HEK293 (cell line): ENCODE measurements around the gene LONP2.
A peak's percentile ranks its signal among the peaks of the same experiment; 100 is the strongest.

Experiments
- CTCF ChIA-PET: fragments of 350-600 bp; formaldehyde crosslinking; extraction: SDS; loops from one replicate; lab custom pipeline; 2021; ENCODE audit warnings: antibody characterized with exemption; lab: Yijun Ruan, JAX
- POLR2A ChIA-PET: fragments of 300-600 bp; formaldehyde crosslinking; extraction: SDS; loops from one replicate; lab custom pipeline; 2020; ENCODE audit warnings: antibody characterized with exemption, inconsistent platforms; lab: Yijun Ruan, JAX
- H3K27ac ChIP-seq: fragments of 200-500 bp; sonication (Bioruptor generic); 2 replicates; pipeline ENCODE4 v1.5.1; 2014; ENCODE audit warnings: low read depth, low read length, control low read depth, inconsistent platforms; ENCODE audit errors: extremely low read depth
- H3K36me3 ChIP-seq, 2 experiments: fragments of 200-500 bp in 1 of 2; sonication (Bioruptor generic) in 1 of 2; 1 replicate in 1 of 2; 2 replicates in 1 of 2; pipeline ENCODE4 v1.5.1; 2014 to 2017; ENCODE audit warnings: inconsistent platforms in 2 of 2, low read length in 2 of 2; ENCODE audit not compliant: control insufficient read depth in 2 of 2, insufficient read depth in 1 of 2
- H3K4me1 ChIP-seq: fragments of 200-500 bp; sonication (Bioruptor generic); 2 replicates; pipeline ENCODE4 v1.5.1; 2014; ENCODE audit warnings: mild to moderate bottlenecking, low read length, inconsistent platforms; ENCODE audit not compliant: control insufficient read depth, insufficient read depth
- H3K4me3 ChIP-seq: 2 replicates; pipeline ENCODE4 v1.5.1; 2011; ENCODE audit warnings: low read depth, mild to moderate bottlenecking, control low read depth, low read length, moderate library complexity
- H3K9me3 ChIP-seq: fragments of 200-500 bp; sonication (Bioruptor generic); 2 replicates; pipeline ENCODE4 v1.5.1; 2014; ENCODE audit warnings: low read depth, low read length, inconsistent platforms; ENCODE audit not compliant: control insufficient read depth, insufficient read depth
- GFI1B ChIP-seq: fragments of 450-650 bp; formaldehyde crosslinking; IDR thresholded peaks from 2 replicates; pipeline ENCODE4 v1.5.1; 2016; ENCODE audit warnings: missing biosample characterization, missing genetic modification characterization
- GLIS1 ChIP-seq: fragments of 450-650 bp; formaldehyde crosslinking; IDR thresholded peaks from 2 replicates; pipeline ENCODE4 v1.5.1; 2016; ENCODE audit warnings: missing biosample characterization, missing genetic modification characterization
- KLF8 ChIP-seq: fragments of 450-650 bp; formaldehyde crosslinking; IDR thresholded peaks from 2 replicates; pipeline ENCODE4 v1.5.1; 2016; ENCODE audit warnings: missing biosample characterization, missing genetic modification characterization
- SETDB1 ChIP-seq: IDR thresholded peaks from one replicate; pipeline ENCODE4 v1.6.1; 2017; ENCODE audit warnings: mild to moderate bottlenecking, low read length, moderate library complexity, mixed read lengths; ENCODE audit not compliant: insufficient read length
- TCF7L2 ChIP-seq: IDR thresholded peaks from 2 replicates; pipeline ENCODE4 v1.6.1; 2011; ENCODE audit warnings: low read depth, mild to moderate bottlenecking, inconsistent platforms, low read length, moderate library complexity, borderline replicate concordance
- ZNF138 ChIP-seq: fragments of 450-650 bp; formaldehyde crosslinking; IDR thresholded peaks from 2 replicates; pipeline ENCODE4 v1.5.1; 2016; ENCODE audit warnings: missing biosample characterization, missing genetic modification characterization, borderline replicate concordance
- ZNF16 ChIP-seq: fragments of 450-650 bp; formaldehyde crosslinking; IDR thresholded peaks from 2 replicates; pipeline ENCODE4 v1.5.1; 2016; ENCODE audit warnings: low read depth, missing biosample characterization, missing genetic modification characterization
- ZNF202 ChIP-seq: fragments of 450-650 bp; formaldehyde crosslinking; IDR thresholded peaks from 2 replicates; pipeline ENCODE4 v1.5.1; 2016; ENCODE audit warnings: missing biosample characterization, missing genetic modification characterization, borderline replicate concordance
- ZNF23 ChIP-seq: fragments of 450-650 bp; formaldehyde crosslinking; IDR thresholded peaks from 2 replicates; pipeline ENCODE4 v1.5.1; 2016; ENCODE audit warnings: missing biosample characterization, missing genetic modification characterization, borderline replicate concordance
- ZNF274 ChIP-seq, 2 experiments: fragments of 200-500 bp in 1 of 2; fragments of 450-650 bp in 1 of 2; sonication (Bioruptor generic) in 1 of 2; formaldehyde crosslinking in 1 of 2; IDR thresholded peaks; 2 replicates each; pipeline versions ENCODE4 v1.5.1 to v1.6.1; 2014 to 2016; ENCODE audit warnings: borderline replicate concordance in 1 of 2, inconsistent platforms in 1 of 2, low read length in 1 of 2, missing biosample characterization in 1 of 2, missing genetic modification characterization in 1 of 2
- ZNF292 ChIP-seq: fragments of 450-650 bp; formaldehyde crosslinking; IDR thresholded peaks from 2 replicates; pipeline ENCODE4 v1.5.1; 2016; ENCODE audit warnings: low read depth, missing biosample characterization, missing genetic modification characterization, borderline replicate concordance
- ZNF335 ChIP-seq: fragments of 450-650 bp; formaldehyde crosslinking; conservative IDR thresholded peaks from 2 replicates; pipeline ENCODE4 v1.5.1; 2016; ENCODE audit warnings: missing biosample characterization, missing genetic modification characterization
- ZNF391 ChIP-seq: fragments of 450-650 bp; formaldehyde crosslinking; IDR thresholded peaks from 2 replicates; pipeline ENCODE4 v1.5.1; 2016; ENCODE audit warnings: low read depth, missing biosample characterization, missing genetic modification characterization, borderline replicate concordance
- ZNF560 ChIP-seq: fragments of 450-650 bp; formaldehyde crosslinking; IDR thresholded peaks from 2 replicates; pipeline ENCODE4 v1.5.1; 2017; ENCODE audit warnings: missing biosample characterization, missing genetic modification characterization, borderline replicate concordance
- ZNF596 ChIP-seq: fragments of 450-650 bp; IDR thresholded peaks from 2 replicates; pipeline ENCODE4 v1.5.0; 2018; ENCODE audit warnings: missing biosample characterization, mild to moderate bottlenecking, missing genetic modification characterization, moderate library complexity
- ZNF621 ChIP-seq: fragments of 450-650 bp; formaldehyde crosslinking; IDR thresholded peaks from 2 replicates; pipeline ENCODE4 v1.5.1; 2017; ENCODE audit warnings: missing biosample characterization, missing genetic modification characterization
- ZNF660 ChIP-seq: fragments of 450-650 bp; IDR thresholded peaks from 2 replicates; pipeline ENCODE4 v1.5.1; 2018; ENCODE audit warnings: missing biosample characterization, mild to moderate bottlenecking, missing genetic modification characterization
- ZNF677 ChIP-seq: fragments of 450-650 bp; IDR thresholded peaks from 2 replicates; pipeline ENCODE4 v1.5.0; 2018; ENCODE audit warnings: missing biosample characterization, mild to moderate bottlenecking, missing genetic modification characterization, moderate library complexity
- ZNF701 ChIP-seq: fragments of 450-650 bp; formaldehyde crosslinking; IDR thresholded peaks from 2 replicates; pipeline ENCODE4 v1.5.1; 2016; ENCODE audit warnings: missing biosample characterization, missing genetic modification characterization
- ZNF776 ChIP-seq: fragments of 450-650 bp; formaldehyde crosslinking; IDR thresholded peaks from 2 replicates; pipeline ENCODE4 v1.5.0; 2017; ENCODE audit warnings: missing biosample characterization, missing genetic modification characterization, borderline replicate concordance
- ZNF830 ChIP-seq: fragments of 450-650 bp; IDR thresholded peaks from 2 replicates; pipeline ENCODE4 v1.5.0; 2018; ENCODE audit warnings: missing biosample characterization, missing genetic modification characterization, low read depth, mild to moderate bottlenecking, moderate library complexity
- ZNF837 ChIP-seq: fragments of 450-650 bp; formaldehyde crosslinking; IDR thresholded peaks from 2 replicates; pipeline ENCODE4 v1.5.1; 2016; ENCODE audit warnings: missing biosample characterization, missing genetic modification characterization
- TF ChIP-seq, protein P1 (sequence below): fragments of 450-650 bp; IDR thresholded peaks from 2 replicates; pipeline ENCODE4 v1.5.1; 2018; ENCODE audit warnings: missing biosample characterization, mild to moderate bottlenecking, missing genetic modification characterization
- TF ChIP-seq, protein P2 (sequence below): fragments of 450-650 bp; formaldehyde crosslinking; IDR thresholded peaks from 2 replicates; pipeline ENCODE4 v1.5.1; 2016; ENCODE audit warnings: missing biosample characterization, missing genetic modification characterization, low read depth
- TF ChIP-seq, protein P3 (sequence below): fragments of 450-650 bp; formaldehyde crosslinking; conservative IDR thresholded peaks from 2 replicates; pipeline ENCODE4 v1.5.1; 2016; ENCODE audit warnings: low read depth, missing biosample characterization, missing genetic modification characterization

The LONP2 gene

GRCh38 chr16:48194828-48195556, 49.1 kb upstream of the LONP2 start (continued):
- TF ChIP-seq, protein P1, sequence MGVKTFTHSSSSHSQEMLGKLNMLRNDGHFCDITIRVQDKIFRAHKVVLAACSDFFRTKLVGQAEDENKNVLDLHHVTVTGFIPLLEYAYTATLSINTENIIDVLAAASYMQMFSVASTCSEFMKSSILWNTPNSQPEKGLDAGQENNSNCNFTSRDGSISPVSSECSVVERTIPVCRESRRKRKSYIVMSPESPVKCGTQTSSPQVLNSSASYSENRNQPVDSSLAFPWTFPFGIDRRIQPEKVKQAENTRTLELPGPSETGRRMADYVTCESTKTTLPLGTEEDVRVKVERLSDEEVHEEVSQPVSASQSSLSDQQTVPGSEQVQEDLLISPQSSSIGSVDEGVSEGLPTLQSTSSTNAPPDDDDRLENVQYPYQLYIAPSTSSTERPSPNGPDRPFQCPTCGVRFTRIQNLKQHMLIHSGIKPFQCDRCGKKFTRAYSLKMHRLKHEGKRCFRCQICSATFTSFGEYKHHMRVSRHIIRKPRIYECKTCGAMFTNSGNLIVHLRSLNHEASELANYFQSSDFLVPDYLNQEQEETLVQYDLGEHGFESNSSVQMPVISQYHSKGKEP (tag by site-specific recombination): peak; percentile 93
- TF ChIP-seq ZNF16: no peak

DNA sequence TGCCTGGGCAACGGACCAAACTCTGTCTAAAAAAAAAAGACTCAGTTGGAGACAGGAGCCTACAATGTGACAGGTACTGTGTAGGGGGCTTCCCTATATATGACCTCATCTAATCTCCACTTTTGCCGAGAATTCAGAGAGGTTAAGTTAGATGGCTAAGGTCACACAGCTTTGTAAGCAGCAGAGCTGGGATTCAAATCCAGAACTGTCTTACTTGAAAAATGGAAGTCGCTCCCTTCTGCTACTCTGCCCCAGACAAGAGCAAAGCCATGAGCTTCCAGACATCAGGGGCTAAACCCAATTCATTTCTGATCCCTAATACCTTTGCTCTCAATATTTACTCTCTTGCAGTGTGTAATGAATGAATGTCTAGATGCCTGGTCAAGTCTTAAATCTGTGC, 46.8 kb upstream of the LONP2 start:
- Histone ChIP-seq H3K9me3 (no peaks in the 10 kb centered on the region), H3K4me1 (peaks cover 3% of the 10 kb centered on the region; the same call in 1 of the 2 replicates), H3K27ac (no peak overlapping the region), H3K36me3 (no peaks in the 10 kb centered on the region), H3K4me3 (no peak overlapping the region)
- POLR2A ChIA-PET: no interaction called here
- CTCF ChIA-PET: no interaction called here
- TF ChIP-seq ZNF274 (IDR thresholded peaks at IDR 0.05; ENCODE audit: low read length) (no peak), ZNF274 (tag by site-specific recombination; IDR thresholded peaks at IDR 0.05; ENCODE audit: borderline replicate concordance) (no peak), TCF7L2 (no peak), ZNF335 (tag by site-specific recombination) (no peak), SETDB1 (no peak), KLF8 (tag by site-specific recombination) (no peak), ZNF202 (no peak), ZNF677 (tag by site-specific recombination) (no peak), ZNF701 (tag by site-specific recombination) (no peak), GFI1B (tag by site-specific recombination) (no peak), ZNF660 (tag by site-specific recombination) (no peak), ZNF837 (tag by site-specific recombination) (no peak), ZNF621 (tag by site-specific recombination) (no peak), ZNF560 (tag by site-specific recombination) (no peak), ZNF23 (tag by site-specific recombination) (no peak), ZNF830 (tag by site-specific recombination) (no peak)
- TF ChIP-seq, protein P2, sequence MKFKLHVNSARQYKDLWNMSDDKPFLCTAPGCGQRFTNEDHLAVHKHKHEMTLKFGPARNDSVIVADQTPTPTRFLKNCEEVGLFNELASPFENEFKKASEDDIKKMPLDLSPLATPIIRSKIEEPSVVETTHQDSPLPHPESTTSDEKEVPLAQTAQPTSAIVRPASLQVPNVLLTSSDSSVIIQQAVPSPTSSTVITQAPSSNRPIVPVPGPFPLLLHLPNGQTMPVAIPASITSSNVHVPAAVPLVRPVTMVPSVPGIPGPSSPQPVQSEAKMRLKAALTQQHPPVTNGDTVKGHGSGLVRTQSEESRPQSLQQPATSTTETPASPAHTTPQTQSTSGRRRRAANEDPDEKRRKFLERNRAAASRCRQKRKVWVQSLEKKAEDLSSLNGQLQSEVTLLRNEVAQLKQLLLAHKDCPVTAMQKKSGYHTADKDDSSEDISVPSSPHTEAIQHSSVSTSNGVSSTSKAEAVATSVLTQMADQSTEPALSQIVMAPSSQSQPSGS (tag by site-specific recombination): no peak

DNA sequence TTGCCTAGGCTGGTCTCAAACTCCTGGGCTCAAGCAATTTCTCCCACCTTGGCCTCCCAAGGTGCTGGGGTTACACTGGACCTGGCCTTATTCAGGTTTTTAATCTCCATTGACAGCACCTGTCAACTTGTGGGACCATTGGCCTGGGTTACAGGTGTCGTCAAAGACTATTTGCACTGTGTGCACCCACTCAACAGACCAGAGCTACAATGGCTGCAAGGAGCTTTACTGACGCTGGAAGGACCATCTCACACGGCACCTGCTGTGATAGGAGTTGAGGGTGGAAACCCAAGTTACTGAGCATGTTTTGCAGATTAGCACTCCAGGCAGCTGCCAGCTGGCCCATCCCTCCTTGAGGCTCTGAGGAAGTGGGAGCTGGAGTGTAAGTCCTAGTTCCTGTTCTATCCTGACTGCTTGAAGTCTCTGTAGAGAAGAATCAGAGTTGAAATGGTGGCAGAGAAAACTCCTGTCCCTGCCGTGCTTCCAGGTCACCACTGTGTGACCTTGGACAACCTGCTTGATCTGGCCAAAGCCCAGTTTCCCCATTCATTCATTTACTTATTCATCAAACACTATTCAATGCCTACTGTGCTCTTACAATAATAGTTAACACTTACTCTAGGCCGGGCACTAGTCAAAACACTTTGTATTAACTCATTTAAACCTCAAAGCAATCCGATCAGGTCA, 42.4 kb upstream of the LONP2 start:
- Histone ChIP-seq H3K9me3 (no peaks in the 10 kb centered on the region), H3K4me3 (no peak overlapping the region), H3K36me3 (no peaks in the 10 kb centered on the region), H3K4me1 (no peaks in the 10 kb centered on the region), H3K27ac (no peak overlapping the region)
- ChIA-PET CTCF (no interaction called here), POLR2A (no interaction called here)
- TF ChIP-seq GLIS1 (tag by site-specific recombination): no peak
- TF ChIP-seq ZNF776: no peak
- no peak for TF ChIP-seq ZNF292
- no peak for TF ChIP-seq ZNF596 (tag by site-specific recombination)
- TF ChIP-seq ZNF138 (tag by site-specific recombination): no peak
- TF ChIP-seq, protein P3, sequence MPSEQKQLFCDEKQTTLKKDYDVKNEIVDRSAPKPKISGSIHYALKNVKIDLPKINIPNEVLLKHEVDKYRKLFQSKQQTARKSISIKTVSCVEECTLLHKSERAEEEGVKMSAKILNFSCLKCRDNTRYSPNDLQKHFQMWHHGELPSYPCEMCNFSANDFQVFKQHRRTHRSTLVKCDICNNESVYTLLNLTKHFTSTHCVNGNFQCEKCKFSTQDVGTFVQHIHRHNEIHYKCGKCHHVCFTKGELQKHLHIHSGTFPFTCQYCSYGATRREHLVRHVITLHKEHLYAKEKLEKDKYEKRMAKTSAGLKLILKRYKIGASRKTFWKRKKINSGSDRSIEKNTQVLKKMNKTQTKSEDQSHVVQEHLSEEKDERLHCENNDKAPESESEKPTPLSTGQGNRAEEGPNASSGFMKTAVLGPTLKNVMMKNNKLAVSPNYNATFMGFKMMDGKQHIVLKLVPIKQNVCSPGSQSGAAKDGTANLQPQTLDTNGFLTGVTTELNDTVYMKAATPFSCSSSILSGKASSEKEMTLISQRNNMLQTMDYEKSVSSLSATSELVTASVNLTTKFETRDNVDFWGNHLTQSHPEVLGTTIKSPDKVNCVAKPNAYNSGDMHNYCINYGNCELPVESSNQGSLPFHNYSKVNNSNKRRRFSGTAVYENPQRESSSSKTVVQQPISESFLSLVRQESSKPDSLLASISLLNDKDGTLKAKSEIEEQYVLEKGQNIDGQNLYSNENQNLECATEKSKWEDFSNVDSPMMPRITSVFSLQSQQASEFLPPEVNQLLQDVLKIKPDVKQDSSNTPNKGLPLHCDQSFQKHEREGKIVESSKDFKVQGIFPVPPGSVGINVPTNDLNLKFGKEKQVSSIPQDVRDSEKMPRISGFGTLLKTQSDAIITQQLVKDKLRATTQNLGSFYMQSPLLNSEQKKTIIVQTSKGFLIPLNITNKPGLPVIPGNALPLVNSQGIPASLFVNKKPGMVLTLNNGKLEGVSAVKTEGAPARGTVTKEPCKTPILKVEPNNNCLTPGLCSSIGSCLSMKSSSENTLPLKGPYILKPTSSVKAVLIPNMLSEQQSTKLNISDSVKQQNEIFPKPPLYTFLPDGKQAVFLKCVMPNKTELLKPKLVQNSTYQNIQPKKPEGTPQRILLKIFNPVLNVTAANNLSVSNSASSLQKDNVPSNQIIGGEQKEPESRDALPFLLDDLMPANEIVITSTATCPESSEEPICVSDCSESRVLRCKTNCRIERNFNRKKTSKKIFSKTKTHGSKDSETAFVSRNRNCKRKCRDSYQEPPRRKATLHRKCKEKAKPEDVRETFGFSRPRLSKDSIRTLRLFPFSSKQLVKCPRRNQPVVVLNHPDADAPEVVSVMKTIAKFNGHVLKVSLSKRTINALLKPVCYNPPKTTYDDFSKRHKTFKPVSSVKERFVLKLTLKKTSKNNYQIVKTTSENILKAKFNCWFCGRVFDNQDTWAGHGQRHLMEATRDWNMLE (tag by site-specific recombination): no peak
- no peak for TF ChIP-seq ZNF391
